ENCODE results near the gene FASTK.

DNA sequence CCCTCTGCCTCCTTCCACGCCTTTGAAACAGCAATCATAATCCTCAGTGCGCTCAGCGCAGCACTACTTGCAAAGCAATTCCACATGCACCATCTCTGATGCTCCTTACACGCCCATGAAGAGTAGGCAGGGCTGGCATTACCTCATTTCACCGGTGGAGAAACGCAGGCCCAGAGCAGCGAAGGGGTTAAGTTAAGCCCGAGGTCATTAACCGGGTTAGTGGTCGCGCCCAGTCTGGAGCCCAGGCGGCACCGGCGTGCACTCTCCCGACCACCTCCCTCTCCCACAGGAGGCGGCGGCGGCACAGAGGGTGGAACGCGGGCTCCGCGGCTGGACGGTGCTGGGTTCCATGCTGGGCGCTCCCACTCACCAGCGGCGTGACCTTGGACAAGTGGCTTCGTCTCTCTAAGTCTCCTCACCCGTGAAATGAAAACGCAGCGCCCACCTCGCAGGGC lies 515 bp downstream of the FASTK start:
- TF ChIP-seq EZH2phosphoT487 (IDR thresholded peaks at IDR 0.05; ENCODE audit: insufficient read depth, low read depth) (no peak), EZH2 (IDR thresholded peaks at IDR 0.05; ENCODE audit: insufficient read depth, poor library complexity, severe bottlenecking) (no peak)

Measured in GM23248 (cell line).